ENCODE measurements around the gene LRRC37A.
"Not testable (repeated sequence)": the region's sequence is repeated elsewhere in the genome, so short reads cannot be mapped to it uniquely, and the experiment has no call there.

DNA sequence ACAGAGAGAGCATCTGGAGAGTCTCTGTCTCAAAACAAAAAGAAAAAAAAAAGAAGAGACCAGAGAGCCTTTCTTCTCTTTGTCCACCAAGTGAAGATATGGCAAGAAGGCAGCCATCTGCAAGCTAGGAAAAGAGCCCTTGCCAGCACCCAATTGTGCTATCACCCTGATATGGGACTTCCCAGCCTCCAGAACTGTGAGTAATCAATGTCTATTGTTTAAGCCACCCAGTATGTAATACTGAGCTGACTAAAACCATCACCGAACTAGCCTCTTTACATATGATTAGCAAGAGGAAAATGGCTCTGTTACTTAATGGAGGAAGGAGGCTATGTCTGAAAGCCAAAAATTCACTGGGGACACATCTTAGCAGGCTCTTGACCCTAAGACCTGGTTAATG is 38.6 kb upstream of the LRRC37A start:
- TF ChIP-seq, protein P1, sequence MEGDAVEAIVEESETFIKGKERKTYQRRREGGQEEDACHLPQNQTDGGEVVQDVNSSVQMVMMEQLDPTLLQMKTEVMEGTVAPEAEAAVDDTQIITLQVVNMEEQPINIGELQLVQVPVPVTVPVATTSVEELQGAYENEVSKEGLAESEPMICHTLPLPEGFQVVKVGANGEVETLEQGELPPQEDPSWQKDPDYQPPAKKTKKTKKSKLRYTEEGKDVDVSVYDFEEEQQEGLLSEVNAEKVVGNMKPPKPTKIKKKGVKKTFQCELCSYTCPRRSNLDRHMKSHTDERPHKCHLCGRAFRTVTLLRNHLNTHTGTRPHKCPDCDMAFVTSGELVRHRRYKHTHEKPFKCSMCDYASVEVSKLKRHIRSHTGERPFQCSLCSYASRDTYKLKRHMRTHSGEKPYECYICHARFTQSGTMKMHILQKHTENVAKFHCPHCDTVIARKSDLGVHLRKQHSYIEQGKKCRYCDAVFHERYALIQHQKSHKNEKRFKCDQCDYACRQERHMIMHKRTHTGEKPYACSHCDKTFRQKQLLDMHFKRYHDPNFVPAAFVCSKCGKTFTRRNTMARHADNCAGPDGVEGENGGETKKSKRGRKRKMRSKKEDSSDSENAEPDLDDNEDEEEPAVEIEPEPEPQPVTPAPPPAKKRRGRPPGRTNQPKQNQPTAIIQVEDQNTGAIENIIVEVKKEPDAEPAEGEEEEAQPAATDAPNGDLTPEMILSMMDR (optimal IDR thresholded peaks at IDR 0.05 in 1 of 3, IDR thresholded peaks at IDR 0.05 in 1 of 3, conservative IDR thresholded peaks at IDR 0.05 in 1 of 3; ENCODE audit: extremely low read depth in 1 of 3, insufficient read depth in 2 of 3, low read length in 3 of 3), result not testable (repeated sequence)
- TF ChIP-seq EZH2 (IDR thresholded peaks at IDR 0.05; ENCODE audit: low read length), result not testable (repeated sequence)
